WTC11 (cell line): Measurements from ENCODE around the gene CCDC71. TPM values are rescaled to one million over a fixed set of nuclear protein-coding genes. Genes with fewer than 3 reads are reported as not detected.

Experiments
- AFF4 ChIP-seq: sonication (generic); formaldehyde crosslinking; IDR thresholded peaks from 2 replicates; pipeline ENCODE4 v1.8.1; 2023; ENCODE audit warnings: mild to moderate bottlenecking, missing genetic modification reagents, borderline replicate concordance
- ATF1 ChIP-seq: sonication (generic); formaldehyde crosslinking; IDR thresholded peaks from 2 replicates; pipeline ENCODE4 v1.8.1; 2023; ENCODE audit warnings: mild to moderate bottlenecking, moderate library complexity, missing genetic modification reagents
- CREB1 ChIP-seq: sonication (generic); formaldehyde crosslinking; IDR thresholded peaks from 2 replicates; pipeline ENCODE4 v1.8.0; 2023; ENCODE audit warnings: mild to moderate bottlenecking, missing genetic modification reagents
- ELF4 ChIP-seq: sonication (generic); formaldehyde crosslinking; IDR thresholded peaks from 2 replicates; pipeline ENCODE4 v1.8.1; 2022; ENCODE audit warnings: low read depth, mild to moderate bottlenecking, moderate library complexity, missing genetic modification reagents
- ESRRA ChIP-seq: sonication (generic); formaldehyde crosslinking; IDR thresholded peaks from 2 replicates; pipeline ENCODE4 v1.8.1; 2022; ENCODE audit warnings: mild to moderate bottlenecking, missing genetic modification reagents, borderline replicate concordance
- FOXJ3 ChIP-seq: sonication (generic); formaldehyde crosslinking; IDR thresholded peaks from 2 replicates; pipeline ENCODE4 v1.9.0; 2021; ENCODE audit warnings: missing genetic modification reagents, mild to moderate bottlenecking, borderline replicate concordance
- FOXK1 ChIP-seq: sonication (generic); formaldehyde crosslinking; IDR thresholded peaks from 2 replicates; pipeline ENCODE4 v1.8.0; 2022; ENCODE audit warnings: mild to moderate bottlenecking, moderate library complexity, missing genetic modification reagents
- KAT7 ChIP-seq: sonication (generic); formaldehyde crosslinking; IDR thresholded peaks from 2 replicates; pipeline ENCODE4 v1.8.1; 2023; ENCODE audit warnings: missing genetic modification reagents, mild to moderate bottlenecking, borderline replicate concordance
- MXD4 ChIP-seq: fragments of 250-450 bp; sonication (Bioruptor Pico); IDR thresholded peaks from 2 replicates; pipeline ENCODE4 v1.8.0; 2021; ENCODE audit warnings: mild to moderate bottlenecking, moderate library complexity, borderline replicate concordance
- NFE2L1 ChIP-seq: sonication (generic); formaldehyde crosslinking; IDR thresholded peaks from 2 replicates; pipeline ENCODE4 v1.8.1; 2023; ENCODE audit warnings: missing genetic modification reagents
- SMAD3 ChIP-seq: sonication (generic); formaldehyde crosslinking; IDR thresholded peaks from 2 replicates; pipeline ENCODE4 v1.8.0; 2022; ENCODE audit warnings: missing genetic modification reagents, mild to moderate bottlenecking, borderline replicate concordance
- SMAD4 ChIP-seq: sonication (generic); formaldehyde crosslinking; IDR thresholded peaks from 2 replicates; pipeline ENCODE4 v1.8.0; 2022; ENCODE audit warnings: mild to moderate bottlenecking, missing genetic modification reagents
- SP1 ChIP-seq: sonication (generic); formaldehyde crosslinking; conservative IDR thresholded peaks from 2 replicates; pipeline ENCODE4 v1.8.1; 2022; ENCODE audit warnings: missing genetic modification reagents
- STAT6 ChIP-seq: sonication (generic); formaldehyde crosslinking; conservative IDR thresholded peaks from 2 replicates; pipeline ENCODE4 v1.8.1; 2023; ENCODE audit warnings: mild to moderate bottlenecking, low read depth, missing genetic modification reagents, moderate library complexity
- TEAD1 ChIP-seq: sonication (generic); formaldehyde crosslinking; IDR thresholded peaks from 2 replicates; pipeline ENCODE4 v1.8.0; 2022; ENCODE audit warnings: mild to moderate bottlenecking, missing genetic modification reagents
- ZBTB21 ChIP-seq: sonication (generic); formaldehyde crosslinking; IDR thresholded peaks from 2 replicates; pipeline ENCODE4 v1.8.1; 2023; ENCODE audit warnings: mild to moderate bottlenecking, missing genetic modification reagents, borderline replicate concordance
- ZNF121 ChIP-seq: sonication (generic); formaldehyde crosslinking; IDR thresholded peaks from 2 replicates; pipeline ENCODE4 v1.8.0; 2023; ENCODE audit warnings: missing genetic modification reagents
- ZNF219 ChIP-seq: sonication (generic); formaldehyde crosslinking; IDR thresholded peaks from 2 replicates; pipeline ENCODE4 v1.8.0; 2023; ENCODE audit warnings: missing genetic modification reagents, mild to moderate bottlenecking, borderline replicate concordance
- ZNF263 ChIP-seq: sonication (generic); formaldehyde crosslinking; IDR thresholded peaks from 2 replicates; pipeline ENCODE4 v1.8.1; 2022; ENCODE audit warnings: low read depth, mild to moderate bottlenecking, moderate library complexity, missing genetic modification reagents
- ZNF281 ChIP-seq: sonication (generic); formaldehyde crosslinking; IDR thresholded peaks from 2 replicates; pipeline ENCODE4 v1.8.0; 2023; ENCODE audit warnings: mild to moderate bottlenecking, missing genetic modification reagents
- ZNF317 ChIP-seq: sonication (generic); formaldehyde crosslinking; IDR thresholded peaks from 2 replicates; pipeline ENCODE4 v1.8.1; 2023; ENCODE audit warnings: low read depth, mild to moderate bottlenecking, moderate library complexity, missing genetic modification reagents, borderline replicate concordance
- ZNF671 ChIP-seq: fragments of 250-450 bp; sonication (Bioruptor Pico); IDR thresholded peaks from 2 replicates; pipeline ENCODE4 v1.8.0; 2021; ENCODE audit warnings: mild to moderate bottlenecking
- total RNA-seq: library from RNA; stranded (reverse); gene quantifications from 3 replicates; pipeline ENCODE4 v1.2.3, GENCODE V29; 2021
- TF ChIP-seq, protein P1 (sequence below): fragments of 200-600 bp; IDR thresholded peaks from 2 replicates; pipeline ENCODE4 v1.8.0; 2022; ENCODE audit warnings: antibody characterized with exemption
- TF ChIP-seq, protein P2 (sequence below): sonication (generic); formaldehyde crosslinking; IDR thresholded peaks from 2 replicates; pipeline ENCODE4 v1.8.0; 2022; ENCODE audit warnings: mild to moderate bottlenecking, missing genetic modification reagents
- TF ChIP-seq, protein P3 (sequence below): fragments of 250-450 bp; sonication (Bioruptor Pico); conservative IDR thresholded peaks from 2 replicates; pipeline ENCODE4 v1.9.0; 2021; ENCODE audit warnings: mild to moderate bottlenecking

The CCDC71 gene
- total RNA-seq, 1 experiment from 2014 or later, result 29.8 TPM

DNA sequence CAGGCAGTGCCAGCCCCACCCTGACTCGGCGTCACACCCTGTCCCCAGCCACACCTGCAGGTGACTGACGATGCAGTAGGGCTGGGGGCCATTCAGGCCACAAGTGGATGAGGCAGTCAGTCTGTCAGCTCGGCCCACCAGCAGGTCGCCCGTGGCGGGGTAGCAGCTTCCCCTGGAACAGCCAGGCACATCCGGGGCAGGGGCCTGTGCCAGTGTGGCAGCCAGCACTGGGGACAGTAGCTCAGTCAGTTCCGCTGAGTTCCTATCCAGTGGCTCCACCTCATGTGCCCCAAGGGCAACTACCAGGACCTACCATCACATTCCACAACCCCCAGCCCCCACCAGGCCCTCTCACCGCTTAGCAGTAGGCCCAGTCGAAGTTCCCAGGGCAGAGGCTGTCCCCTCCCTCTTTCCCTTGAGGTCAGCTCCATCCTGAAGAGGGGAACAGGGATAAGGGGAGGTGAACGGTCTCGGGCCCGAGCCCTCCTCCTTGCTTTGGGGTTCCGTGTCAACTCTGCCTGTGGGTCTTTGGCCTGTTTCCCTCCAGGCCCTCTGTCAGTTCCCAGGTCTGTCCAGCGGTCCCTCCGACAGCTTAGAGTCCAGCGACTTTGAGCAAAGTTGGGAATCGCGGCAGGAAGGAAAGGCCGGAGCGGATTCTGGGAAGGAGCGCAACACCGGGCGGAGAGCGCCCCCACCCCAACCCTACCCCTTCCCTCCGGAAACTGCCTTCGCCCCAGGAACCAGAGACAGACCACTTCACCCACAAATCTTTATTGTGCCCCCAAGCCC is 33.5 kb downstream of the CCDC71 start, which contains the start of gene LAMB2 (continued):
- TF ChIP-seq ZBTB21 (peak; percentile 33; the same call in 1 of the 2 replicates), SP1 (peak; percentile 65), ZNF281 (no peak), ELF4 (CRISPR knock-in tag) (no peak), SMAD3 (CRISPR knock-in tag) (no peak), SMAD4 (CRISPR knock-in tag) (0 out of 2 replicates have a peak, but pooled peaks have one; percentile 38), NFE2L1 (CRISPR knock-in tag) (no peak; the same call in 1 of the 2 replicates), ZNF121 (CRISPR knock-in tag) (no peak), AFF4 (CRISPR knock-in tag) (no peak), CREB1 (CRISPR knock-in tag) (no peak), ZNF219 (no peak), TEAD1 (CRISPR knock-in tag) (0 out of 2 replicates have a peak, but pooled peaks have one; percentile 38), MXD4 (CRISPR knock-in tag) (no peak), ZNF317 (CRISPR knock-in tag) (no peak), KAT7 (CRISPR knock-in tag) (peak; percentile 54; the same call in 1 of the 2 replicates), ZNF263 (CRISPR knock-in tag) (no peak), ATF1 (CRISPR knock-in tag) (no peak), ZNF671 (CRISPR knock-in tag) (no peak), FOXK1 (peak; percentile 70), ESRRA (CRISPR knock-in tag) (no peak), STAT6 (CRISPR knock-in tag) (no peak), FOXJ3 (no peak)
- TF ChIP-seq, protein P1, sequence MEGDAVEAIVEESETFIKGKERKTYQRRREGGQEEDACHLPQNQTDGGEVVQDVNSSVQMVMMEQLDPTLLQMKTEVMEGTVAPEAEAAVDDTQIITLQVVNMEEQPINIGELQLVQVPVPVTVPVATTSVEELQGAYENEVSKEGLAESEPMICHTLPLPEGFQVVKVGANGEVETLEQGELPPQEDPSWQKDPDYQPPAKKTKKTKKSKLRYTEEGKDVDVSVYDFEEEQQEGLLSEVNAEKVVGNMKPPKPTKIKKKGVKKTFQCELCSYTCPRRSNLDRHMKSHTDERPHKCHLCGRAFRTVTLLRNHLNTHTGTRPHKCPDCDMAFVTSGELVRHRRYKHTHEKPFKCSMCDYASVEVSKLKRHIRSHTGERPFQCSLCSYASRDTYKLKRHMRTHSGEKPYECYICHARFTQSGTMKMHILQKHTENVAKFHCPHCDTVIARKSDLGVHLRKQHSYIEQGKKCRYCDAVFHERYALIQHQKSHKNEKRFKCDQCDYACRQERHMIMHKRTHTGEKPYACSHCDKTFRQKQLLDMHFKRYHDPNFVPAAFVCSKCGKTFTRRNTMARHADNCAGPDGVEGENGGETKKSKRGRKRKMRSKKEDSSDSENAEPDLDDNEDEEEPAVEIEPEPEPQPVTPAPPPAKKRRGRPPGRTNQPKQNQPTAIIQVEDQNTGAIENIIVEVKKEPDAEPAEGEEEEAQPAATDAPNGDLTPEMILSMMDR, result no peak
- TF ChIP-seq, protein P2, sequence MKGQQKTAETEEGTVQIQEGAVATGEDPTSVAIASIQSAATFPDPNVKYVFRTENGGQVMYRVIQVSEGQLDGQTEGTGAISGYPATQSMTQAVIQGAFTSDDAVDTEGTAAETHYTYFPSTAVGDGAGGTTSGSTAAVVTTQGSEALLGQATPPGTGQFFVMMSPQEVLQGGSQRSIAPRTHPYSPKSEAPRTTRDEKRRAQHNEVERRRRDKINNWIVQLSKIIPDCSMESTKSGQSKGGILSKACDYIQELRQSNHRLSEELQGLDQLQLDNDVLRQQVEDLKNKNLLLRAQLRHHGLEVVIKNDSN (CRISPR knock-in tag), result no peak
- TF ChIP-seq, protein P3, sequence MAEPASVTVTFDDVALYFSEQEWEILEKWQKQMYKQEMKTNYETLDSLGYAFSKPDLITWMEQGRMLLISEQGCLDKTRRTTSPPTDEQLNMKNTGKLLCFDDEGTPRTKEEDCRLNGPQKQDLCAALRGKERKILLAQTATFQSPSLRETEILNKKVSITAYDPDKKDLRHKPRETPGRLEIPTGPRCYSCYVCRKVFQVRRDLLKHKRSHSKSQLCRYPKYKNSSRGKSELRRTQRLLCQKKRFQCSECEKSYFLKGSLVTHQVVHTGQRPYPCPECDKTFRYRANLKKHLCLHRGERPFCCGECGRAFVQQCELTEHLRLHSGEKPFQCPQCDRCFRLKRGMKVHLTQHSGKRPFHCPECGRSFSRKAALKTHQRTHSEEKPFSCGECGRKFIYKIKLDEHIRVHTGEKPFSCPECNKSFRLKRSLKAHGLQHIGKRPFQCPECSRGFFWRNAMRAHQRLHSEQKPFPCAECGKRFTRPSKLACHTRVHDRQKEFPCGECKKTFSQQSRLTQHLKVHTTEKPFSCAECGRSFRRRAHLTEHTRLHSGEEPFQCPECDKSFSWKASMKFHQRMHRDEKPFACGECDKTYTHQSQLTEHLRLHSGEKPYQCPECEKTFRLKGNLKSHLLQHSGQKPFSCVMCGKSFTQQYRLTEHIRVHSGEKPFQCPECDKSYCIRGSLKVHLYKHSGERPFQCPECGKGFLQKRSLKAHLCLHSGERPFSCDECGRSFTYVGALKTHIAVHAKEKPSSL (CRISPR knock-in tag), result no peak
